ENCODE data around the gene LYZL4. TPM values are rescaled to one million over a fixed set of nuclear protein-coding genes. Genes with fewer than 3 reads are reported as not detected.

The LYZL4 gene
- polyA plus RNA-seq (2012; rRNA removed), result not detected in 2 replicates
- not detected in 2 replicates for polyA plus RNA-seq (2012; cell fraction: cytosol; rRNA removed)
- not detected in 2 replicates for polyA plus RNA-seq (2012; cell fraction: nucleus; rRNA removed)

- Histone ChIP-seq H3K4me3 (ENCODE audit: low read depth in 2 of 2, low read length in 1 of 2) (no peak within 1 kb of the TSS), H2AFZ (ENCODE audit: low read depth) (no peak within 1 kb of the TSS), H3K4me1 (ENCODE audit: control insufficient read depth in 1 of 2, insufficient read depth in 2 of 2, low read depth in 1 of 2, low read length in 1 of 2) (no peaks in the 10 kb centered on the region), H3K9ac (no peak within 1 kb of the TSS), H3K9me2 (no peaks in the 10 kb centered on the region), H3K4me2 (no peak within 1 kb of the TSS), H4K20me1 (ENCODE audit: insufficient read depth) (no peaks in the 10 kb centered on the region), H3K27ac (ENCODE audit: low read depth in 2 of 2, low read length in 1 of 2) (no peak within 1 kb of the TSS), H3K27me3 (ENCODE audit: insufficient read depth) (no peaks in the 10 kb centered on the region), H3F3A (replicated peaks; ENCODE audit: insufficient read depth) (no peaks in the 10 kb centered on the region), H3K9me3 (no peaks in the 10 kb centered on the region), H3K79me2 (ENCODE audit: insufficient read depth) (no peaks in the 10 kb centered on the region), H3K36me3 (replicated peaks in 1 of 2; ENCODE audit: control insufficient read depth in 1 of 2, insufficient read depth in 2 of 2, low read length in 1 of 2) (no peaks in the 10 kb centered on the region)
- WGBS (ENCODE audit: low lambda C conversion rate), result 17% methylated on average over 5 of the region's 5 CpGs
- CTCF ChIA-PET, result interaction anchor here (0.9 kb wide), 1 partner anchor 33 kb away, joined by 3 read pairs; no protein-coding TSS in a partner anchor
- DNase-seq, result no peak
- no peak for TF ChIP-seq JUND (IDR thresholded peaks at IDR 0.05)
- POLR2A ChIA-PET, result no interaction called here
These were observed at the start of gene LYZL4 for GRCh38 chr3:42410370-42411131. Gene LYZL4, minus strand, starts transcription at chr3:42410610. Its CDS starts 3,359 bp downstream, at chr3:42407251.

- H3K4me1 ChIP-seq (ENCODE audit: control insufficient read depth in 1 of 2, insufficient read depth in 2 of 2, low read depth in 1 of 2, low read length in 1 of 2), result no peaks in the 10 kb centered on the region
- POLR2A ChIA-PET, result no interaction called here
- CTCF ChIA-PET, result interaction anchor here (1.2 kb wide), 1 partner anchor 16 kb away, joined by 3 read pairs; no protein-coding TSS in a partner anchor
These were observed 48.7 kb upstream of the LYZL4 start for GRCh38 chr3:42459151-42459550.

More at GRCh38 chr3:42459151-42459550, 48.7 kb upstream of the LYZL4 start:
- Histone ChIP-seq H3K9me2 (no peaks in the 10 kb centered on the region), H3K27ac (ENCODE audit: low read depth in 2 of 2, low read length in 1 of 2) (no peak overlapping the region), H3K9me3 (no peaks in the 10 kb centered on the region), H3K79me2 (ENCODE audit: insufficient read depth) (no peaks in the 10 kb centered on the region), H3K4me2 (no peak overlapping the region), H2AFZ (ENCODE audit: low read depth) (no peak overlapping the region), H4K20me1 (ENCODE audit: insufficient read depth) (no peaks in the 10 kb centered on the region), H3K4me3 (ENCODE audit: low read depth in 2 of 2, low read length in 1 of 2) (no peak overlapping the region), H3K27me3 (ENCODE audit: insufficient read depth) (no peaks in the 10 kb centered on the region), H3K9ac (no peak overlapping the region), H3K36me3 (replicated peaks in 1 of 2; ENCODE audit: control insufficient read depth in 1 of 2, insufficient read depth in 2 of 2, low read length in 1 of 2) (no peaks in the 10 kb centered on the region), H3F3A (replicated peaks; ENCODE audit: insufficient read depth) (no peaks in the 10 kb centered on the region)
- TF ChIP-seq RXRA (IDR thresholded peaks at IDR 0.05; ENCODE audit: borderline replicate concordance, low read depth) (no peak), TAF1 (IDR thresholded peaks at IDR 0.05; ENCODE audit: borderline replicate concordance, low read depth, low read length) (no peak), USF1 (IDR thresholded peaks at IDR 0.05; ENCODE audit: borderline replicate concordance, low read depth) (no peak), REST (IDR thresholded peaks at IDR 0.05; ENCODE audit: low read depth, low read length) (no peak), GATA2 (CRISPR knock-in tag; IDR thresholded peaks at IDR 0.05) (no peak), PBX3 (IDR thresholded peaks at IDR 0.05) (no peak), JUND (IDR thresholded peaks at IDR 0.05) (no peak), SMC3 (IDR thresholded peaks at IDR 0.05; ENCODE audit: low read depth, low read length) (no peak), FOXM1 (IDR thresholded peaks at IDR 0.05; ENCODE audit: low read depth) (no peak), CHD2 (IDR thresholded peaks at IDR 0.05; ENCODE audit: low read length, partially characterized antibody) (no peak), FOSL2 (IDR thresholded peaks at IDR 0.05; ENCODE audit: borderline replicate concordance, low read depth) (no peak), POLR2AphosphoS5 (IDR thresholded peaks at IDR 0.05; ENCODE audit: low read depth, low read length) (no peak), NFIC (IDR thresholded peaks at IDR 0.05; ENCODE audit: borderline replicate concordance) (no peak), RFX5 (IDR thresholded peaks at IDR 0.05; ENCODE audit: low read length) (no peak)
- DNase-seq, result no peak
